CD14-positive monocyte (primary cell): ENCODE results near the gene RHOT2. TPM values are rescaled to one million over a fixed set of nuclear protein-coding genes. Genes with fewer than 3 reads are reported as not detected.

Source experiments
- DNase-seq, 3 donors: peaks; one replicate each; pipeline ENCODE4 v3.0.0-alpha.2; 2011 to 2022
- H2AFZ ChIP-seq: 2 replicates; pipeline ENCODE4 v1.6.0; 2012; ENCODE audit warnings: mild to moderate bottlenecking, low read depth, low read length, inconsistent platforms; ENCODE audit not compliant: insufficient read depth, poor library complexity, severe bottlenecking
- H3K27ac ChIP-seq, 2 donors: 1 replicate in 1 of 2; 2 replicates in 1 of 2; pipeline ENCODE4 v1.5.1; 2012 to 2013; ENCODE audit warnings: low read length in 2 of 2, control low read depth in 1 of 2, inconsistent platforms in 1 of 2, low read depth in 1 of 2, mild to moderate bottlenecking in 1 of 2
- H3K27me3 ChIP-seq, 2 donors: one replicate each; pipeline versions ENCODE4 v1.6.0 to v1.6.1; 2011 to 2013; ENCODE audit warnings: low read length in 2 of 2; ENCODE audit not compliant: control insufficient read depth in 2 of 2, insufficient read depth in 2 of 2
- H3K36me3 ChIP-seq, 2 donors: replicated peaks in 1 of 2; 1 replicate in 1 of 2; 2 replicates in 1 of 2; pipeline versions ENCODE4 v1.5.1 to v1.6.1; 2012 to 2013; ENCODE audit warnings: low read length in 2 of 2, control low read depth in 1 of 2, inconsistent platforms in 1 of 2, mild to moderate bottlenecking in 1 of 2; ENCODE audit not compliant: insufficient read depth in 2 of 2, control insufficient read depth in 1 of 2
- H3K4me1 ChIP-seq, 2 donors: 1 replicate in 1 of 2; 2 replicates in 1 of 2; pipeline versions ENCODE4 v1.5.1 to v1.6.1; 2012 to 2013; ENCODE audit warnings: low read length in 2 of 2, control low read depth in 1 of 2, inconsistent platforms in 1 of 2, mild to moderate bottlenecking in 1 of 2, moderate library complexity in 1 of 2; ENCODE audit not compliant: insufficient read depth in 2 of 2, control insufficient read depth in 1 of 2
- H3K4me2 ChIP-seq: replicated peaks from 2 replicates; pipeline ENCODE3; 2012; ENCODE audit warnings: low read length, moderate library complexity, mild to moderate bottlenecking; ENCODE audit not compliant: poor library complexity, severe bottlenecking; ENCODE audit errors: extremely low read depth
- H3K4me3 ChIP-seq, 3 experiments: fragments of 200-600 bp in 1 of 3; sonication (generic) in 1 of 3; replicated peaks in 1 of 3; 1 replicate in 2 of 3; 2 replicates in 1 of 3; pipeline ENCODE4 v1.5.1; 2011 to 2013; ENCODE audit warnings: low read length in 3 of 3, mild to moderate bottlenecking in 3 of 3, control low read depth in 2 of 3, low read depth in 2 of 3, inconsistent platforms in 1 of 3, moderate library complexity in 1 of 3
- H3K79me2 ChIP-seq: 2 replicates; pipeline ENCODE4 v1.6.0; 2012; ENCODE audit warnings: mild to moderate bottlenecking, control low read depth, inconsistent platforms, low read length, moderate library complexity; ENCODE audit not compliant: insufficient read depth
- H3K9ac ChIP-seq: 2 replicates; pipeline ENCODE4 v1.6.0; 2017; ENCODE audit warnings: low read length, mild to moderate bottlenecking; ENCODE audit not compliant: insufficient read depth, poor library complexity, severe bottlenecking
- H3K9me3 ChIP-seq, 2 donors: replicated peaks in 1 of 2; 1 replicate in 1 of 2; 2 replicates in 1 of 2; pipeline versions ENCODE4 v1.5.1 to v1.6.1; 2012 to 2013; ENCODE audit warnings: low read length in 2 of 2, control low read depth in 1 of 2; ENCODE audit not compliant: control insufficient read depth in 1 of 2, insufficient read depth in 1 of 2
- H4K20me1 ChIP-seq: 2 replicates; pipeline ENCODE4 v1.6.0; 2012; ENCODE audit warnings: mild to moderate bottlenecking, low read length, control low read depth, moderate library complexity; ENCODE audit not compliant: insufficient read depth
- H3K27ac Mint-ChIP-seq, 7 donors: one replicate each; pipeline ENCODE4 v1.8.0; 2020; ENCODE audit warnings: mild to moderate bottlenecking in 7 of 7, mixed read lengths in 7 of 7, moderate library complexity in 6 of 7, inconsistent platforms in 2 of 7
- H3K27me3 Mint-ChIP-seq, 3 donors: one replicate each; pipeline ENCODE4 v1.8.0; 2021 to 2022; ENCODE audit warnings: low read depth in 3 of 3, mild to moderate bottlenecking in 3 of 3, mixed read lengths in 3 of 3, moderate library complexity in 3 of 3, inconsistent platforms in 1 of 3
- H3K36me3 Mint-ChIP-seq, 2 donors: one replicate each; pipeline ENCODE4 v1.8.0; 2020; ENCODE audit warnings: mixed read lengths in 2 of 2, inconsistent platforms in 1 of 2, mild to moderate bottlenecking in 1 of 2
- H3K4me1 Mint-ChIP-seq: one replicate; pipeline ENCODE4 v1.8.0; 2020; ENCODE audit warnings: mild to moderate bottlenecking, mixed read lengths
- H3K4me3 Mint-ChIP-seq, 2 donors: one replicate each; pipeline ENCODE4 v1.8.0; 2020; ENCODE audit warnings: mild to moderate bottlenecking in 2 of 2, mixed read lengths in 2 of 2, moderate library complexity in 1 of 2
- H3K9me3 Mint-ChIP-seq, 7 donors: one replicate each; pipeline ENCODE4 v1.8.0; 2020 to 2022; ENCODE audit warnings: mixed read lengths in 7 of 7, mild to moderate bottlenecking in 6 of 7, moderate library complexity in 6 of 7, inconsistent platforms in 2 of 7
- WGBS: methylation state at CpG from one replicate; pipeline ENCODE4 v1.1.5; 2013; ENCODE audit warnings: missing lambda C conversion rate; ENCODE audit not compliant: insufficient coverage; 5-methylcytosine and 5-hydroxymethylcytosine counted together
- intact Hi-C, 2 donors: fragments of 100-400 bp; cut with micrococcal nuclease; formaldehyde crosslinking; loops; one replicate each; pipeline versions ENCODE4 v1.15.0 to v1.15.1; 2023
- polyA minus RNA-seq: library from RNA; depleted of rRNA, polyadenylated mRNA; stranded (reverse); fragments of >200 nt; gene quantifications from 2 replicates; pipeline ENCODE4 v1.2.3, GENCODE V29; 2012
- polyA plus RNA-seq, 3 donors: library from polyadenylated mRNA; depleted of rRNA in 1 of 3; unstranded in 2 of 3; stranded (reverse) in 1 of 3; fragments of 300-500 nt in 2 of 3; fragments of >200 nt in 1 of 3; fragmentation: Illumina TruSeq in 2 of 3; gene quantifications; 1 replicate in 2 of 3; 2 replicates in 1 of 3; pipeline ENCODE4 v1.2.3, GENCODE V29; 2012 to 2021
- total RNA-seq, 12 experiments: library from RNA in 1 of 12; stranded (reverse) in 1 of 12; fragments of 120-200 nt in 1 of 12; gene quantifications; one replicate each; pipeline ENCODE4 v1.2.4 and lab custom pipeline; 2013 to 2026; ENCODE audit warnings: mixed read lengths in 6 of 12, inconsistent platforms in 1 of 12
- TF ChIP-seq, protein P1 (sequence below): fragments of 200-600 bp; IDR thresholded peaks from one replicate; pipeline ENCODE4 v1.8.0; 2022; ENCODE audit warnings: antibody characterized with exemption, mild to moderate bottlenecking

Gene RHOT2
- 52.5 TPM for total RNA-seq (2013)
- polyA plus RNA-seq (100 to 1,000 TPM in 1 of 3 donors, 10 to 100 TPM in 2; 25.4 to 276 (median 26.3) TPM), polyA minus RNA-seq (50.8 and 52.0 TPM in 2 replicates), total RNA-seq (lab: John Stamatoyannopoulos, UW) (17.0 to 63.0 (median 39.5) reads per million in 11 experiments)

- H4K20me1 ChIP-seq: peaks cover 37% of the 10 kb centered on the region
- H3K4me3 Mint-ChIP-seq: peak within 1 kb of the TSS; percentile 78 to 82
- peaks cover 20% of the 10 kb centered on the region for H3K79me2 ChIP-seq
- peak; percentile 90 to 94 (median 93) for DNase-seq
- H3K4me1 Mint-ChIP-seq: peaks cover 9% of the 10 kb centered on the region
- peak within 1 kb of the TSS in 6 of 7 donors; percentile 49 to 80 (median 64) for H3K27ac Mint-ChIP-seq
- H3K9ac ChIP-seq: peak within 1 kb of the TSS; percentile 83
- H2AFZ ChIP-seq: peak within 1 kb of the TSS; percentile 74
- H3K9me3 Mint-ChIP-seq: no peaks in the 10 kb centered on the region
- intact Hi-C loops: no loop called here
- peak within 1 kb of the TSS; percentile 8 to 68 for H3K27ac ChIP-seq
- H3K4me2 ChIP-seq: peak within 1 kb of the TSS; percentile 96
- peaks cover 0 to 2% (median 2%) of the 10 kb centered on the region in 3 donors for H3K27me3 Mint-ChIP-seq
- WGBS: under 1% methylated on average over 76 of the region's 78 CpGs
- peak within 1 kb of the TSS; percentile 72 to 87 (median 78) for H3K4me3 ChIP-seq
- H3K36me3 Mint-ChIP-seq: peaks cover 24 to 36% of the 10 kb centered on the region in 2 donors
- H3K9me3 ChIP-seq: no peaks in the 10 kb centered on the region
- peaks cover 17 to 21% of the 10 kb centered on the region in 2 donors for H3K4me1 ChIP-seq
- H3K36me3 ChIP-seq: peaks cover 37 to 38% of the 10 kb centered on the region in 2 donors
- H3K27me3 ChIP-seq: no peaks in the 10 kb centered on the region
- TF ChIP-seq, protein P1, sequence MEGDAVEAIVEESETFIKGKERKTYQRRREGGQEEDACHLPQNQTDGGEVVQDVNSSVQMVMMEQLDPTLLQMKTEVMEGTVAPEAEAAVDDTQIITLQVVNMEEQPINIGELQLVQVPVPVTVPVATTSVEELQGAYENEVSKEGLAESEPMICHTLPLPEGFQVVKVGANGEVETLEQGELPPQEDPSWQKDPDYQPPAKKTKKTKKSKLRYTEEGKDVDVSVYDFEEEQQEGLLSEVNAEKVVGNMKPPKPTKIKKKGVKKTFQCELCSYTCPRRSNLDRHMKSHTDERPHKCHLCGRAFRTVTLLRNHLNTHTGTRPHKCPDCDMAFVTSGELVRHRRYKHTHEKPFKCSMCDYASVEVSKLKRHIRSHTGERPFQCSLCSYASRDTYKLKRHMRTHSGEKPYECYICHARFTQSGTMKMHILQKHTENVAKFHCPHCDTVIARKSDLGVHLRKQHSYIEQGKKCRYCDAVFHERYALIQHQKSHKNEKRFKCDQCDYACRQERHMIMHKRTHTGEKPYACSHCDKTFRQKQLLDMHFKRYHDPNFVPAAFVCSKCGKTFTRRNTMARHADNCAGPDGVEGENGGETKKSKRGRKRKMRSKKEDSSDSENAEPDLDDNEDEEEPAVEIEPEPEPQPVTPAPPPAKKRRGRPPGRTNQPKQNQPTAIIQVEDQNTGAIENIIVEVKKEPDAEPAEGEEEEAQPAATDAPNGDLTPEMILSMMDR: peak; percentile 73
Observed at GRCh38 chr16:667780-668518, at the start of gene RHOT2. Gene RHOT2, plus strand, starts transcription at chr16:668132. Its CDS starts 68 bp downstream, at chr16:668200.

GRCh38 chr16:619476-620100 is 48.3 kb upstream of the RHOT2 start:
- Mint-ChIP-seq H3K4me1 (no peaks in the 10 kb centered on the region), H3K9me3 (peaks cover 0 to 3% (median 0%) of the 10 kb centered on the region in 7 donors), H3K27ac (peak overlapping the region in 3 of 7 donors; percentile 18 to 73 (median 54)), H3K36me3 (peaks cover 19 to 64% of the 10 kb centered on the region in 2 donors), H3K4me3 (peak overlapping the region in 1 of 2 donors; percentile 37), H3K27me3 (peaks cover 0 to 1% (median 0%) of the 10 kb centered on the region in 3 donors)
- WGBS: 97% methylated on average over 17 of the region's 20 CpGs
- peaks cover 94% of the 10 kb centered on the region for H4K20me1 ChIP-seq
- no peaks in the 10 kb centered on the region for H3K27me3 ChIP-seq
- TF ChIP-seq, protein P1: no peak
- H3K4me2 ChIP-seq: no peak overlapping the region
- H3K4me3 ChIP-seq: no peak overlapping the region
- intact Hi-C loops: no loop called here
- no peak for DNase-seq
- H3K36me3 ChIP-seq: peaks cover 24 to 48% of the 10 kb centered on the region in 2 donors
- no peak overlapping the region for H3K9ac ChIP-seq
- H3K4me1 ChIP-seq: no peaks in the 10 kb centered on the region
- peaks cover 62% of the 10 kb centered on the region for H3K79me2 ChIP-seq
- H3K9me3 ChIP-seq: no peaks in the 10 kb centered on the region
- H3K27ac ChIP-seq: no peak overlapping the region
- H2AFZ ChIP-seq: no peak overlapping the region
